Adrenal gland (tissue), 5 donors: ENCODE measurements around the gene MAP2K6.

Experiments
- CTCF ChIP-seq, 6 experiments: fragments of 450-650 bp in 4 of 6; fragments of 200-600 bp in 2 of 6; sonication (generic) in 1 of 6; IDR thresholded peaks; 1 replicate in 5 of 6; 2 replicates in 1 of 6; pipeline versions ENCODE4 v1.5.1 to v1.8.0; 2016 to 2021; ENCODE audit warnings: antibody characterized with exemption in 6 of 6, mild to moderate bottlenecking in 2 of 6, moderate library complexity in 1 of 6
- POLR2A ChIP-seq, 2 donors: fragments of 450-650 bp; IDR thresholded peaks; one replicate each; pipeline ENCODE4 v1.6.1; 2017; ENCODE audit warnings: antibody characterized with exemption in 2 of 2, mild to moderate bottlenecking in 2 of 2, moderate library complexity in 1 of 2
- donor health status: DM: no; HTN: no; CAD: no.

GRCh38 chr17:69555056-69555455 is 140.6 kb downstream of the MAP2K6 start:
- no peak for TF ChIP-seq CTCF (IDR thresholded peaks at IDR 0.05)
- no peak for TF ChIP-seq POLR2A (IDR thresholded peaks at IDR 0.05)
